Mucosa of descending colon (tissue), 3 donors: ENCODE results near the gene EMB. TPM values are rescaled to one million over a fixed set of nuclear protein-coding genes. Genes with fewer than 3 reads are reported as not detected.
"Not testable (repeated sequence)": the region's sequence is repeated elsewhere in the genome, so short reads cannot be mapped to it uniquely, and the experiment has no call there.

Source experiments
- ATAC-seq: fragments of 200-7000 bp; cut with Tn5 transposase; one replicate; pipeline ENCODE4 v1.9.1; 2020; ENCODE audit warnings: mild to moderate bottlenecking, moderate library complexity
- DNase-seq, 3 donors: peaks; one replicate each; pipeline ENCODE4 v3.0.0-alpha.2; 2020
- H3K36me3 ChIP-seq: fragments of 200-600 bp; one replicate; pipeline ENCODE4 v1.8.0; 2021; ENCODE audit warnings: low read depth, mild to moderate bottlenecking
- H3K4me1 ChIP-seq: fragments of 200-600 bp; one replicate; pipeline ENCODE4 v1.8.0; 2021; ENCODE audit warnings: low read depth, mild to moderate bottlenecking
- H3K4me3 ChIP-seq: fragments of 200-600 bp; one replicate; pipeline ENCODE4 v1.8.0; 2021; ENCODE audit warnings: mild to moderate bottlenecking
- H3K9me3 ChIP-seq: fragments of 200-600 bp; one replicate; pipeline ENCODE4 v1.8.0; 2021; ENCODE audit warnings: mild to moderate bottlenecking
- intact Hi-C, 2 donors: fragments of 100-400 bp; cut with DNase I in 1 of 2; cut with micrococcal nuclease in 1 of 2; formaldehyde crosslinking; loops; one replicate each; pipeline versions ENCODE4 v1.11.0 to v1.11.1; 2022; cut with DNase I, micrococcal nuclease
- total RNA-seq, 3 donors: library from RNA; stranded (reverse); fragmentation: NEBNext Ultra II Directional in 2 of 3; extraction: Animal tissue kit (Norgen Biotek cat#: 25700) in 2 of 3; gene quantifications; one replicate each; pipeline versions ENCODE4 v1.2.1 to v1.2.4, GENCODE V29; 2021 to 2023
- TF ChIP-seq, protein P1 (sequence below): fragments of 200-600 bp; IDR thresholded peaks from one replicate; pipeline ENCODE4 v1.8.0; 2022; ENCODE audit warnings: antibody characterized with exemption, mild to moderate bottlenecking
- donor health status: DM: no; HTN: no; CAD: no; lungs with moderate emphysema.
- donor health status: DM: no; HTN: no; CAD: no.
- donor health status: DM: no; HTN: yes; CAD: no.

Gene EMB
- total RNA-seq, 3 donors from 2014 or later, result 4.2 to 13.7 (median 11.1) TPM

DNA sequence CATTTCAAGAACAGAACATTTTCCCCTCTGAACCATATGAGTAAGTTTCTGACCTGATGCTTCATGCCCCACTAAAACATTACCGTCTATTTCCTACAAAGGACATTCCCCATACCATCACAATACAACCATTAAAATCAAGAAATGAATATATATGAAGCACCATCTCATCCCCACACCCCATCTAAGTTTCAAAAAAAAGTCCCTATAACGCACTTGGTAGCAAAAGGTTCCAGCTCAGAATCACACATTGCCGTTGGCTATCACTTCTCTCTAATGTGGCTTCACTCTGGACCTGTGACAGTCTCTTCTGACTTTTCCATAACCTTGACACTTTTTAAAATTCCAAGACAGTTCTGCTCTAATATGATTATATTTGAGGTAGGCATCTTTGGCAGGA is 5.9 kb downstream of the EMB start:
- intact Hi-C loops, result no loop called here
- Histone ChIP-seq H3K4me1 (no peaks in the 10 kb centered on the region), H3K9me3 (no peaks in the 10 kb centered on the region), H3K36me3 (no peaks in the 10 kb centered on the region), H3K4me3 (no peak overlapping the region)
- no peak for ATAC-seq
- DNase-seq, result no peak
- TF ChIP-seq, protein P1, sequence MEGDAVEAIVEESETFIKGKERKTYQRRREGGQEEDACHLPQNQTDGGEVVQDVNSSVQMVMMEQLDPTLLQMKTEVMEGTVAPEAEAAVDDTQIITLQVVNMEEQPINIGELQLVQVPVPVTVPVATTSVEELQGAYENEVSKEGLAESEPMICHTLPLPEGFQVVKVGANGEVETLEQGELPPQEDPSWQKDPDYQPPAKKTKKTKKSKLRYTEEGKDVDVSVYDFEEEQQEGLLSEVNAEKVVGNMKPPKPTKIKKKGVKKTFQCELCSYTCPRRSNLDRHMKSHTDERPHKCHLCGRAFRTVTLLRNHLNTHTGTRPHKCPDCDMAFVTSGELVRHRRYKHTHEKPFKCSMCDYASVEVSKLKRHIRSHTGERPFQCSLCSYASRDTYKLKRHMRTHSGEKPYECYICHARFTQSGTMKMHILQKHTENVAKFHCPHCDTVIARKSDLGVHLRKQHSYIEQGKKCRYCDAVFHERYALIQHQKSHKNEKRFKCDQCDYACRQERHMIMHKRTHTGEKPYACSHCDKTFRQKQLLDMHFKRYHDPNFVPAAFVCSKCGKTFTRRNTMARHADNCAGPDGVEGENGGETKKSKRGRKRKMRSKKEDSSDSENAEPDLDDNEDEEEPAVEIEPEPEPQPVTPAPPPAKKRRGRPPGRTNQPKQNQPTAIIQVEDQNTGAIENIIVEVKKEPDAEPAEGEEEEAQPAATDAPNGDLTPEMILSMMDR, result no peak

DNA sequence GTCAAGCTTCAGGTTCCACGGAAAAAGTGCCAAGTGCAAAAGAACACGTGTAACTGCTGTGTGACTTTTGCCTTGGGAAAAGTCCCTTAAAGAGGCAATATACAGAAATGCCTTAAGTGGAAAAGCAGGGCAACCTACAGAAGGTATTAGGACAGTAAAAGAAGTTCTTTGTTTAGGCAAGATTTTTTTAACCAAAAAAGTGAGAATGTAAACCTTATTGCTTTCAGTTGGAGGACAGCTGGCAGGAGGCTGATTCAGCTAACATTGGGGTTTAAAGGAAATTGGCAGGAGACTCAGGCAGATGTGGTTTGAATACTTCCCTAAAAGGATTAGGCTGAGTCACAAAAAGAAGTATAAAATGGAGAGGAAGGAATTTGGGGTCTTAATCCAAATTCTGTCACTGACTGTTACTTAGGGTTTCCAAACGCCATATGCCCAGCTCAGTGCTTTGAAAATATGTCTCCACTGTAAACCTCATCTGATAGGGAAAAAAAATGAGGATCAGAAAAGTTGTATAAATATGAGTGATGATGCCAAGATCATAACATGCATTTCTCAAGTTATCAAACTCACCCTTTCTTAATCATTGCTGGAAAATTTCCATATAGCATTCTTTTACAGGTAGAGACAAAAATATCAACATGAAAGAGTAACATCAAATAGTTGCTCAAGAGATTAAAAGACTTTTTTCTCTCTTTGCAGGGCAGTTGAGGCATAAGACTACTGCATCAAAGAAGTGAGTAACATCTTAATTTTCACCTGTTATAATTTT is 9.8 kb downstream of the EMB start:
- H3K9me3 ChIP-seq, H3K36me3 ChIP-seq, H3K4me3 ChIP-seq, intact Hi-C loops, ATAC-seq, DNase-seq, H3K4me1 ChIP-seq: not testable (repeated sequence)

DNA sequence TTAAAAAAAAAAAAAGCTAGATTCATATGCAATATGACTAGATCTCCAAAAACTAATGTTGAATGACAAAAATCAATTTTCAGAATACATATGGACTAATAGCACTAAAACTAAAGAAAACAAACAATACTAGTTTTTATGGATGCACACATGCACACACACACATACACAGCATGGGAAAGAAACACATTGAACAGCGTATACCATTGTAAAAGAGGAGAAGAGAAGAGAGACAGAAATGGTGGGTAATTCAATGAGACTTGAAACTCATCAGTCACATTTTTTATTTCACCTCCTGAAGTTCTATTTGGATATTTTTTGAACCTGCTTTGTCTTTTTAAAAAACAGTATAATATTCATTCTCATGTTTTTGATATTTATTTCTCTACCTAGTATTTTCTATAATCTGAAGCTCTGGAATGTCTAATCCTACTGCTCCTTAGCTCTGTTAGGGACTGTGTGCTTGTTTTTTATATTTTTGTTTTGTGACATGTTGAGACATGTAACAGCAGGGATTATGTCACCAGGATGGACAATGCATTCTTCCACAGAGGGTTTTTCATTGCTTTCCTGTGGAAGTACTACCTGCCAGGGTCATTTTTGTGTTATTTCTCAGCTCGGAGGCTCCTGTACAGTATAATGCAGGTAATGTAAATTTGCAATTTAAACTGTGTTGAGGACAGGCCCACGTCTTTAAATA is 17.8 kb downstream of the EMB start:
- H3K9me3 ChIP-seq, DNase-seq, ATAC-seq, H3K4me3 ChIP-seq, H3K36me3 ChIP-seq, H3K4me1 ChIP-seq, intact Hi-C loops: not testable (repeated sequence)

DNA sequence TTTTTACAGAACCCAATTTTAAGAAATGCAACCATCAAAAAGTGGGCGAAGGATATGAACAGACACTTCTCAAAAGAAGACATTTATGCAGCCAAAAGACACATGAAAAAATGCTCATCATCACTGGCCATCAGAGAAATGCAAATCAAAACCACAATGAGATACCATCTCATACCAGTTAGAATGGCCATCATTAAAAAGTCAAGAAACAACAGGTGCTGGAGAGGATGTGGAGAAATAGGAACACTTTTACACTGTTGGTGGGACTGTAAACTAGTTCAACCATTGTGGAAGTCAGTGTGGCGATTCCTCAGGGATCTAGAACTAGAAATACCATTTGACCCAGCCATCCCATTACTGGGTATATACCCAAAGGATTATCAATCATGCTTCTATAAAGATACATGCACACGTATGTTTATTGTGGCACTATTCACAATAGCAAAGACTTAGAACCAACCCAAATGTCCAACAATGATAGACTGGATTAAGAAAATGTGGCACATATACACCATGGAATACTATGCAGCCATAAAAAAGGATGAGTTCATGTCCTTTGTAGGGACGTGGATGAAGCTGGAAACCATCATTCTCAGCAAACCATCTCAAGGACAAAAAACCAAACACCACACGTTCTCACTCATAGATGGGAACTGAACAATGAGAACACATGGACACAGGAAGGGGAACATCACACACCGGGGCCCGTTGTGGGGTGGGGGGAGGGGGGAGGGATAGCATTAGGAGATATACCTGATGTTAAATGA is 19.7 kb downstream of the EMB start:
- H3K9me3 ChIP-seq, intact Hi-C loops, H3K4me1 ChIP-seq, H3K36me3 ChIP-seq, H3K4me3 ChIP-seq, DNase-seq, ATAC-seq: not testable (repeated sequence)

DNA sequence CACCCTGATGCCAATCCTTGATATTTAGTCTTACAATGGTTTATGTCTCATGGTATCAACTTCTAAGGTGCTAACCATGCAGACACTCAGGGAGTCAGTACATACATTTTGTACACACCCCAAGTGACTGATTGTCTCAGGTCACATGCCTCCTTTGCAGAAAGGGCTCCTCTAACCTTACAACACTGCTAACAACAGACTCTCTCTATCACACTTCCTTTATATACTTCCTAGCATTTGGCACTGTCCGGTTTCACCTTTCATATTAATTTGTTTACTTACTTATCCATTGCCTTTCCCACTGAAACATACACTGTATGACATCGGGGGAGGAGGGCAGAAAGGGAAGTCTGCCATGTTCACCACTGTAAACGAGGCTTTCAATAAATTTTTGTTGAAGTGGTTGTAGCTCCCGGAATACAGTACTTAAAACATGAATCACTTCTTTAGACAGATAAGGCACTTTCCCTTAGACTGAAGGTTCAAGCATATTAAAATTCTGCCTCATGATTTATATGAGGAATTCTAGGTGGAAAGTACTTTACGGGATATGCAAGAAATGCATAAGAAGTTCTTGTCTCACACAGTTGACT is 20.6 kb downstream of the EMB start:
- TF ChIP-seq, protein P1, result no peak
- Histone ChIP-seq H3K36me3 (no peaks in the 10 kb centered on the region), H3K4me1 (no peaks in the 10 kb centered on the region), H3K9me3 (no peaks in the 10 kb centered on the region), H3K4me3 (no peak overlapping the region)
- ATAC-seq, result peak; percentile 32
- no peak for DNase-seq
- intact Hi-C loops, result no loop called here

DNA sequence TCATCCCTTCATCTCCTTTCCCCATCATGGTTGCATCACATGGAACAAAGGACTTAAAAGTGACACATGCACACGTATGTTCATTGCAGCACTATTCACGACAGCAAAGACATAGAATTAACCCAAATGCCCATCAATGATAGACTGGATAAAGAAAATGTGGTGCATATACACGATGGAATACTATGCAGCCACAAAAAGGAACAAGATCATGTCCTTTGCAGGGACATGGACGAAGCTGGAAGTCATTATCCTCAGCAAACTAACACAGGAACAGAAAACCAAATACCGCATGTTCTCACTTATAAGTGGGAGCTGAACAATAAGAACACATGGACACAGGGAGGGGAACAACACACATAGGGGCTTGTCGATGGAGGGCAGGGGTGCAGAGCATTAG is 21.4 kb downstream of the EMB start:
- H3K4me3 ChIP-seq, DNase-seq, ATAC-seq, H3K36me3 ChIP-seq, H3K4me1 ChIP-seq, intact Hi-C loops, H3K9me3 ChIP-seq: not testable (repeated sequence)

DNA sequence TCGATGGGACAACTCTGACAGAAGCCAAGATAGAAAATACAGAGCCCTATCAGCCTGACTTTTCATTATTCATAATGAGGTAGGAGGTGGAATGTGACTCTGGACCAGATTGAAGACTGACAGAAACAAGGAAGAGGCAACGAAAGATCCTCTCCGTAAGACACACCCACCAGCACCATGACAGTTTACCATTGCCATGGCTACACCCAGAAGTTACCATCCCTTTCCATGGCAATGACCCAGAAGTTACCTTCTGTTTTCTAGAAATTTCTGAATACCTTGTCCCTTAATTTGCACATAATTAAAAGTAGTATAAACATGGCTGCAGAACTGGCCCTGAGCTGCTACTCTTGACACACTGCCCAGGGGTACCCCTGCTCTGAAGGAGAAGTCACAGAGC is 24.5 kb downstream of the EMB start:
- DNase-seq, H3K4me3 ChIP-seq, H3K36me3 ChIP-seq, H3K9me3 ChIP-seq, ATAC-seq, intact Hi-C loops, H3K4me1 ChIP-seq: not testable (repeated sequence)

DNA sequence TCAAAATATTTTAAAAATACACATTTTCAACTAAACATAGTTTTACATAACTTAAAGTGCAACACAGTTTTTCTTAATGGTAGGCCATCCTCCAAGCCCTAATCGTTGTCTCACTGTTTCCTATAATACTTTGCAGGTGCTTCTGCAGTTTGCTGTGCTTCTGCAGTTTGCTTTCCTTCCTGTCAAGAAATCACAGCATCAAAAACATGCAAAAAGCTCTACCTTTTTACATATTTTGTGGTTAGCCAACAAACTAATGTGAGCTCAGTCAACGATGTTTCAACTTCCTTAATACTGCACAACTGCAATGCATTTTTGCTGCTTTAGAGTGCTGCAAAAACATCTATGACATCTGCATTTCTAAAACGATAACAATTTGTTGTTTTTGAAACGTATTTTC is 25.2 kb downstream of the EMB start:
- H3K36me3 ChIP-seq, result no peaks in the 10 kb centered on the region
- TF ChIP-seq, protein P1, result no peak
- no peaks in the 10 kb centered on the region for H3K4me1 ChIP-seq
- DNase-seq, result no peak
- ATAC-seq, result peak; percentile 69
- intact Hi-C loops, result no loop called here
- no peaks in the 10 kb centered on the region for H3K9me3 ChIP-seq
- H3K4me3 ChIP-seq, result no peak overlapping the region

DNA sequence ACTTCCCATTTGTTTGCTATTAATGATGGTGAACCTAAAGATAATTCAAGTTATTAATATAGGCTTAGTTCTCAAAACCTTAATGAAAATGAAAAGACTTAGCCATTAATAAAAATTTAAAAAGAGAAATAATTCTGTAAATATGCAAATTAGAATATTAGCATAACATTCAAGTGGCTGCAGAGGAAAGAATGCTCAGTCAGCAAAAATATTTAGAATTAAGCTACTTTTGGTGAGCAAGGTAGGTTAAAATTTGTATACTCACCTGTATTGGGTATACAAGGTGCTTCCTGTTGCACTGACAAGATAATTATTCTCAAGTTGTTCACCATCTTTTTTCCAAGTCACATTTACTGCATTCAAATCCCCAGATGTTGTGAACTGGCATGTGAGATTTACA is 30.2 kb downstream of the EMB start:
- H3K9me3 ChIP-seq, intact Hi-C loops, H3K4me1 ChIP-seq, H3K4me3 ChIP-seq, DNase-seq, ATAC-seq, H3K36me3 ChIP-seq: not testable (repeated sequence)
